B cell (primary cell): ENCODE results near the gene CD44. TPM values are rescaled to one million over a fixed set of nuclear protein-coding genes. Genes with fewer than 3 reads are reported as not detected.

ENCODE experiments used
- ATAC-seq: fragments of 200-7000 bp; cut with Tn5 transposase; one replicate; pipeline ENCODE4 v1.10.0; 2021; ENCODE audit warnings: low read depth, mild to moderate bottlenecking, moderate number of reproducible peaks, moderate library complexity
- CTCF ChIA-PET: fragments of 350-600 bp; sonication (Branson Sonifier 250); formaldehyde crosslinking; loops from one replicate; lab custom pipeline; 2021; ENCODE audit warnings: antibody characterized with exemption, inconsistent platforms; lab: Charles Lee
- POLR2A ChIA-PET: fragments of 350-600 bp; sonication (Branson Sonifier 250); formaldehyde crosslinking; loops from one replicate; lab custom pipeline; 2021; ENCODE audit warnings: antibody characterized with exemption; lab: Charles Lee
- DNase-seq: peaks from one replicate; pipeline ENCODE4 v3.0.0; 2013
- H2AFZ ChIP-seq: 2 replicates; pipeline ENCODE4 v1.6.1; 2012; ENCODE audit warnings: mild to moderate bottlenecking, low read depth, low read length; ENCODE audit not compliant: insufficient read depth, poor library complexity, severe bottlenecking
- H3K27ac ChIP-seq, 2 donors: 1 replicate in 1 of 2; 2 replicates in 1 of 2; pipeline ENCODE4 v1.5.1; 2012 to 2013; ENCODE audit warnings: low read length in 2 of 2, mild to moderate bottlenecking in 2 of 2, moderate library complexity in 1 of 2
- H3K27me3 ChIP-seq, 4 experiments: fragments of 200-600 bp in 1 of 4; sonication (generic) in 1 of 4; replicated peaks in 1 of 4; 1 replicate in 2 of 4; 2 replicates in 2 of 4; pipeline versions ENCODE4 v1.6.1 to v1.7.0; 2013 to 2016; ENCODE audit warnings: low read length in 3 of 4, mild to moderate bottlenecking in 2 of 4, mixed read lengths in 1 of 4, moderate library complexity in 1 of 4; ENCODE audit not compliant: insufficient read depth in 4 of 4, control insufficient read depth in 3 of 4; ENCODE audit errors: control extremely low read depth in 1 of 4
- H3K36me3 ChIP-seq, 2 experiments: replicated peaks in 1 of 2; 1 replicate in 1 of 2; 2 replicates in 1 of 2; pipeline versions ENCODE4 v1.6.1 to v1.7.1; 2013; ENCODE audit warnings: low read length in 1 of 2; ENCODE audit not compliant: insufficient read depth in 2 of 2, control insufficient read depth in 1 of 2; ENCODE audit errors: control extremely low read depth in 1 of 2, extremely low read depth in 1 of 2
- H3K4me1 ChIP-seq, 2 donors: fragments of 200-600 bp in 1 of 2; sonication (generic) in 1 of 2; 1 replicate in 1 of 2; 2 replicates in 1 of 2; pipeline versions ENCODE4 v1.5.1 to v1.6.1; 2013 to 2017; ENCODE audit warnings: low read length in 2 of 2; ENCODE audit not compliant: control insufficient read depth in 2 of 2, insufficient read depth in 2 of 2
- H3K4me2 ChIP-seq: replicated peaks from 2 replicates; pipeline ENCODE3; 2012; ENCODE audit warnings: mild to moderate bottlenecking, low read depth, low read length; ENCODE audit not compliant: poor library complexity, severe bottlenecking
- H3K4me3 ChIP-seq, 5 experiments: fragments of 200-600 bp in 1 of 5; sonication (generic) in 1 of 5; 1 replicate in 3 of 5; 2 replicates in 2 of 5; pipeline versions ENCODE4 v1.5.1 to v1.7.0; 2011 to 2016; ENCODE audit warnings: low read length in 4 of 5, mild to moderate bottlenecking in 4 of 5, low read depth in 2 of 5, control low read depth in 1 of 5, moderate library complexity in 1 of 5; ENCODE audit not compliant: insufficient read depth in 1 of 5; ENCODE audit errors: control extremely low read depth in 1 of 5, extremely low read depth in 1 of 5
- H3K79me2 ChIP-seq: fragments of 200-600 bp; sonication (generic); one replicate; pipeline ENCODE4 v1.6.0; 2016; ENCODE audit warnings: low read length; ENCODE audit not compliant: control insufficient read depth, insufficient read depth
- H3K9ac ChIP-seq: fragments of 200-600 bp; sonication (generic); 2 replicates; pipeline ENCODE4 v1.6.1; 2017; ENCODE audit warnings: mild to moderate bottlenecking, low read length, moderate library complexity
- H3K9me3 ChIP-seq, 3 donors: one replicate each; pipeline versions ENCODE4 v1.6.1 to v1.7.1; 2013; ENCODE audit warnings: low read length in 2 of 3; ENCODE audit not compliant: control insufficient read depth in 2 of 3, insufficient read depth in 1 of 3; ENCODE audit errors: control extremely low read depth in 1 of 3
- H4K20me1 ChIP-seq: 2 replicates; pipeline ENCODE4 v1.6.0; 2012; ENCODE audit warnings: mild to moderate bottlenecking, low read length; ENCODE audit not compliant: insufficient read depth, control insufficient read depth, poor library complexity, severe bottlenecking
- H3K27ac Mint-ChIP-seq: one replicate; pipeline ENCODE4 v1.8.0; 2021; ENCODE audit warnings: mixed read lengths
- H3K27me3 Mint-ChIP-seq: one replicate; pipeline ENCODE4 v1.8.0; 2021; ENCODE audit warnings: mixed read lengths
- H3K4me1 Mint-ChIP-seq: one replicate; pipeline ENCODE4 v1.8.0; 2021; ENCODE audit warnings: mixed read lengths
- H3K4me3 Mint-ChIP-seq: one replicate; pipeline ENCODE4 v1.8.0; 2021; ENCODE audit warnings: mixed read lengths
- H3K9me3 Mint-ChIP-seq: one replicate; pipeline ENCODE4 v1.8.0; 2022; ENCODE audit warnings: mixed read lengths; ENCODE audit not compliant: insufficient read depth
- EZH2 ChIP-seq: IDR thresholded peaks from 2 replicates; pipeline ENCODE4 v1.6.1; 2012; ENCODE audit warnings: borderline replicate concordance, low read depth, mild to moderate bottlenecking, moderate library complexity, low read length; ENCODE audit not compliant: insufficient read depth, poor library complexity, severe bottlenecking
- WGBS: methylation state at CpG from one replicate; pipeline ENCODE4 v1.1.5; 2013; ENCODE audit warnings: missing lambda C conversion rate; ENCODE audit not compliant: insufficient coverage; 5-methylcytosine and 5-hydroxymethylcytosine counted together
- intact Hi-C: fragments of 100-400 bp; cut with micrococcal nuclease; formaldehyde crosslinking; loops from one replicate; pipeline ENCODE4 v1.10.0; 2022
- polyA plus RNA-seq: library from polyadenylated mRNA; depleted of rRNA; stranded (reverse); fragments of >200 nt; gene quantifications from 2 replicates; pipeline ENCODE4 v1.2.3, GENCODE V29; 2012
- total RNA-seq, 2 donors: library from RNA; stranded (reverse); fragments of 120-200 nt in 1 of 2; gene quantifications; 1 replicate in 1 of 2; 2 replicates in 1 of 2; pipeline versions ENCODE4 v1.2.3 to v1.2.4, GENCODE V29; 2013 to 2022
- TF ChIP-seq, protein P1 (sequence below): fragments of 200-600 bp; IDR thresholded peaks from one replicate; pipeline ENCODE4 v1.8.0; 2022; ENCODE audit warnings: antibody characterized with exemption, mild to moderate bottlenecking

Gene CD44
- total and polyA plus RNA-seq, 2 donors (not counting 1 experiment from before 2014, with no cell fraction given), result 261 to 896 TPM

DNA sequence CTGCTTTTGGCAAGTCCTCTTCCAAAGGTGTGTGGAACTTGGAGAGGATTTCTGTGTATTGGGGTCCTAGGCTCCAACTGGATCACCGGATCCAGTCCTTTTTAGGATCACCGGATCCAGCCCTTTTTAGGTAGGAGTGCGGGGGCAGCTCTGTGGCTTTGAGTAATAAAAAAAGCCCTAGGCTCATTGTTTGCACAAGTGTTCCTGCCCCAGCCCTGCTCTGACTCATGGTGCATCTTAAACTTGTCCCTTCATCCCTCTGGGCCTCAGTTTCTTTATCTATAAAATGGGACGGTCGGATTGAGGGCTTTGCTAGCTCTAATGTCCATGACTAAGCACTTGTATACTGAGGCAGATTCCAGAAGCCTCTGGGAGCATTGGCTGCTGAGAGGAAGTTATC is 22.7 kb upstream of the CD44 start:
- H3K27me3 Mint-ChIP-seq, result no peaks in the 10 kb centered on the region
- ChIA-PET POLR2A (no interaction called here), CTCF (interaction anchor here (0.6 to 1.7 kb wide), 3 partner anchors 24 to 168 kb away, joined by 3 to 5 read pairs (median 4); no protein-coding TSS in a partner anchor)
- Histone ChIP-seq H3K79me2 (peaks cover 9% of the 10 kb centered on the region), H3K9ac (no peak overlapping the region), H3K27me3 (no peaks in the 10 kb centered on the region), H2AFZ (no peak overlapping the region), H3K27ac (no peak overlapping the region), H3K36me3 (no peaks in the 10 kb centered on the region), H4K20me1 (no peaks in the 10 kb centered on the region), H3K4me1 (peaks cover 57 to 63% of the 10 kb centered on the region in 2 donors), H3K4me2 (no peak overlapping the region), H3K4me3 (no peak overlapping the region), H3K9me3 (no peaks in the 10 kb centered on the region)
- no peak for ATAC-seq
- H3K9me3 Mint-ChIP-seq, result no peaks in the 10 kb centered on the region
- peaks cover 83% of the 10 kb centered on the region for H3K4me1 Mint-ChIP-seq
- TF ChIP-seq, protein P1, sequence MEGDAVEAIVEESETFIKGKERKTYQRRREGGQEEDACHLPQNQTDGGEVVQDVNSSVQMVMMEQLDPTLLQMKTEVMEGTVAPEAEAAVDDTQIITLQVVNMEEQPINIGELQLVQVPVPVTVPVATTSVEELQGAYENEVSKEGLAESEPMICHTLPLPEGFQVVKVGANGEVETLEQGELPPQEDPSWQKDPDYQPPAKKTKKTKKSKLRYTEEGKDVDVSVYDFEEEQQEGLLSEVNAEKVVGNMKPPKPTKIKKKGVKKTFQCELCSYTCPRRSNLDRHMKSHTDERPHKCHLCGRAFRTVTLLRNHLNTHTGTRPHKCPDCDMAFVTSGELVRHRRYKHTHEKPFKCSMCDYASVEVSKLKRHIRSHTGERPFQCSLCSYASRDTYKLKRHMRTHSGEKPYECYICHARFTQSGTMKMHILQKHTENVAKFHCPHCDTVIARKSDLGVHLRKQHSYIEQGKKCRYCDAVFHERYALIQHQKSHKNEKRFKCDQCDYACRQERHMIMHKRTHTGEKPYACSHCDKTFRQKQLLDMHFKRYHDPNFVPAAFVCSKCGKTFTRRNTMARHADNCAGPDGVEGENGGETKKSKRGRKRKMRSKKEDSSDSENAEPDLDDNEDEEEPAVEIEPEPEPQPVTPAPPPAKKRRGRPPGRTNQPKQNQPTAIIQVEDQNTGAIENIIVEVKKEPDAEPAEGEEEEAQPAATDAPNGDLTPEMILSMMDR, result no peak
- TF ChIP-seq EZH2, result no peak
- intact Hi-C loops, result no loop called here
- no peak for DNase-seq
- H3K4me3 Mint-ChIP-seq, result no peak overlapping the region
- 82% methylated on average over 5 of the region's 5 CpGs for WGBS
- no peak overlapping the region for H3K27ac Mint-ChIP-seq

DNA sequence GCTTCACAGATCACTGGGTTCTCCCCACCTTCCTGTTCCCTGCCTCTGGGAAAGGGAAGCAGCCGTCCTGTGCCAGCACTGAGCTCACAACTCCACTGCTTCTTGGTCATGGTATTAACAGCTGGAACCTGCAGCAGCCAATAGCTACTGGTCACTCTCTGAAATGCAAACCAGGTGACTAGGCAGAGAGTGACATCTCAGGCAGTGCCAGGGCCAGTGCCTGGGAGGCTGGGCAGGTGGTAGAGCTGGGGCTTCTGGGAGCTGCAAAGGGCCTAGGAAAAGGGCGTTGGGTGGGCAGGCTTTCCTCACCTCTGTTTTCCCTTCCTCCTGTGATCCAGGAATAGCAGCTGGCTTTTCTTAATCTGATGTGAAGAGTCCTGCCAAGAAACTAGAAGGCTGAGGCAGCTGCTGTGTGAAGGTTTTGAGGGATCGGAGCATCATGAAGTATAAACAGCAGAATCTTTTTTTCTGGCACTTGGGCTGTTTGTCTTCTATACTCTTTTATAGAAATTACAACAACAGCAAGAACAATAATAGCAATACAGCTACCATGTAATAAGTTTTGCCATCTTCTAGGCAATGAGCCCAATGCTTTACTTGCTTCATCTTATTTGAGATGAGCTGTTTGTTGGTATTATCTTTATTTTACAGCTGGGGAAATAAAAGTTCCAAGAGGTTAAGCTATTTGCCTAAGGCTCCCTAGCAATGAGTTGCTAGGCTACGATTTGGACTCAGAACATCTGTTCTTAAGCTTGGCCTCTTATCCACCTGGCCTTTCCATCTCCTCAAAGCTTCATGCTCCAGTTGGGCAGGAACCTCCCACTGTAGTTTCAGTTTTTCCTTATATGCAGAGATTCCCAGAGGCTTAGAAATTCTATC is 22.0 kb upstream of the CD44 start:
- H3K27ac Mint-ChIP-seq, result peak overlapping the region; percentile 44
- Histone ChIP-seq H4K20me1 (no peaks in the 10 kb centered on the region), H3K4me3 (no peak overlapping the region), H2AFZ (no peak overlapping the region), H3K27me3 (no peaks in the 10 kb centered on the region), H3K9me3 (no peaks in the 10 kb centered on the region), H3K4me1 (peaks cover 58 to 63% of the 10 kb centered on the region in 2 donors), H3K36me3 (no peaks in the 10 kb centered on the region), H3K9ac (no peak overlapping the region), H3K4me2 (no peak overlapping the region), H3K79me2 (peaks cover 3% of the 10 kb centered on the region), H3K27ac (no peak overlapping the region)
- ChIA-PET POLR2A (interaction anchor here (0.9 to 1.0 kb wide), 2 partner anchors 10 kb away, joined by 3 read pairs; no protein-coding TSS in a partner anchor), CTCF (interaction anchor here (0.6 to 1.7 kb wide), 6 partner anchors 19 to 169 kb away, joined by 3 to 5 read pairs (median 3); no protein-coding TSS in a partner anchor)
- DNase-seq (no peak), ATAC-seq (no peak)
- intact Hi-C loops, result no loop called here
- no peaks in the 10 kb centered on the region for H3K27me3 Mint-ChIP-seq
- H3K9me3 Mint-ChIP-seq, result no peaks in the 10 kb centered on the region
- H3K4me1 Mint-ChIP-seq, result peaks cover 83% of the 10 kb centered on the region
- no peak overlapping the region for H3K4me3 Mint-ChIP-seq
- 87% methylated on average over 3 of the region's 4 CpGs for WGBS
- TF ChIP-seq, protein P1, result no peak
- no peak for TF ChIP-seq EZH2
